ENCODE results near the gene ENTR1.

DNA sequence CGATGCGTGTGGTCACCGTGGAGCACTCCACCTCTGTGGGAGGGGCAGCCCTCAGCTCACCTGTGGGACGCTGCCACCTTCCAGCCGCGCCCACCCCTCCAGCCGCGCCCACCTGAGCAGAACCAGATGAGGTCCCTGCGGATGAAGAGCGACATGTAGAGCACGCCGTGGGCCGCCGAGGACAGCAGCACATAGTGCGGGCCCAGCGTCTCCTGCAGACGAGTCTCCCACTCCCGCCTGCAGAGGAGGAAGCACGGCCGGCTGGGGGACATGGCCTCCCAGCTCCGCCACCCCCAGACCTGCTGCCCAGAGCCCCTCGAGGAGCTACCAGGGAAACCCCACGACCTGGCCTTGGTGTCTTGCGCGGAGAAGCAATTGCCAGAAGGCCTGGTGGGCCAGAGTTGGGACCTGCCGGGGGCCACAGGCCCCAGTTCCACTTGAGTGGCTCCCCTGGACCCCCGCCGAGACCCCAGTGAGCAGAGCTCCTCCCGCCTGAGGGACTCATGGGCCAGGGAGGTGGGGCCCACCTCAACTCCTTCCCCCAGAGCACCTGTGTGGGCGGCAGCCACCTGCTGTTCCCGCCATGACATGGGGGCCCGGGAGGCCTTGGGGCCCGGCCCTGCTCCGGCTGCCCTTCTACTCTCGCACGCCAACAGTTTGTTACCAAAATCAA lies 22.8 kb upstream of the ENTR1 start:
- no peak for TF ChIP-seq FOXA1 (IDR thresholded peaks at IDR 0.05)
- no peak for TF ChIP-seq FOXM1 (IDR thresholded peaks at IDR 0.05; ENCODE audit: borderline replicate concordance)
- TF ChIP-seq ELF4 (IDR thresholded peaks at IDR 0.05) = no peak
- no peak for TF ChIP-seq NFRKB (IDR thresholded peaks at IDR 0.05)
- TF ChIP-seq SUZ12 (IDR thresholded peaks at IDR 0.05) = no peak
- TF ChIP-seq ARNT (IDR thresholded peaks at IDR 0.05) = no peak

All from HEK293T (cell line).